OCI-LY3 (cell line): ENCODE measurements around the gene HHLA2.

Experiments used
- EZH2phosphoT487 ChIP-seq: fragments of 200-600 bp; shearing (Covaris generic); IDR thresholded peaks from 2 replicates; pipeline ENCODE4 v1.6.1; 2018; ENCODE audit warnings: antibody characterized with exemption, mixed run types, low read depth
- TF ChIP-seq, protein P1 (sequence below): fragments of 200-600, 300-600 bp; sonication (generic); IDR thresholded peaks from 2 replicates; pipeline ENCODE4 v1.5.1; 2014; ENCODE audit warnings: antibody characterized with exemption, low read length, low read depth

DNA sequence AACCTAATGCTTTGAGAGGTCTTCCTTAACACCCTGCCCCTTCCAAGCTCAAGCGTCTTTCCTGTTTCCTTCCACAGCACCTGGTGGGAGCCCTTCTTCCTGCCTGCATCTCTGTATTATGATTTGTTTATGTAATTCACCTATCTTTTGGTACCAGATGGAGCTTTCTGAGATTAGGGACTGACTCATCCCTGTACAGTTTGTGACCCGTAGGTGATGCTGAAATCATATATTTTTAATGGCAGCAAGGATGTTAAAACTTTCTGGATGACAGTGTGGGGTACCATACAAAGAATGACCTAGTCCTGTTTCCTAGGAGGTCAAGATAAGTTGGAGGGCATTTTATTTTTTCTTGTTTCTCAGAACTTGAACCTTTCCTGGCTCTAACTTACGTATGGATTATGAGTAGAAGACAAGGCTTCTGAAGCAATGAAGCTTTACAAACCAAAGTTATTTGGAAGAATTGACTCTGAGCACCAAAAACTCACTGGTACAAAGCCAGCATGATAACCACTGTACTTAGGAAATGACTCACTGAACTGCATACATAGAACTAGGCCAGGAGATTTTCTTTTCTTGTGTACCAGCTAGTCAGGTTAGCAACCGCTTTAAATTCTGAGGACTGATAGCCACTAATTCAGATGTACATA is 46.6 kb downstream of the HHLA2 start:
- TF ChIP-seq, protein P1, sequence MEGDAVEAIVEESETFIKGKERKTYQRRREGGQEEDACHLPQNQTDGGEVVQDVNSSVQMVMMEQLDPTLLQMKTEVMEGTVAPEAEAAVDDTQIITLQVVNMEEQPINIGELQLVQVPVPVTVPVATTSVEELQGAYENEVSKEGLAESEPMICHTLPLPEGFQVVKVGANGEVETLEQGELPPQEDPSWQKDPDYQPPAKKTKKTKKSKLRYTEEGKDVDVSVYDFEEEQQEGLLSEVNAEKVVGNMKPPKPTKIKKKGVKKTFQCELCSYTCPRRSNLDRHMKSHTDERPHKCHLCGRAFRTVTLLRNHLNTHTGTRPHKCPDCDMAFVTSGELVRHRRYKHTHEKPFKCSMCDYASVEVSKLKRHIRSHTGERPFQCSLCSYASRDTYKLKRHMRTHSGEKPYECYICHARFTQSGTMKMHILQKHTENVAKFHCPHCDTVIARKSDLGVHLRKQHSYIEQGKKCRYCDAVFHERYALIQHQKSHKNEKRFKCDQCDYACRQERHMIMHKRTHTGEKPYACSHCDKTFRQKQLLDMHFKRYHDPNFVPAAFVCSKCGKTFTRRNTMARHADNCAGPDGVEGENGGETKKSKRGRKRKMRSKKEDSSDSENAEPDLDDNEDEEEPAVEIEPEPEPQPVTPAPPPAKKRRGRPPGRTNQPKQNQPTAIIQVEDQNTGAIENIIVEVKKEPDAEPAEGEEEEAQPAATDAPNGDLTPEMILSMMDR = no peak
- TF ChIP-seq EZH2phosphoT487 = no peak
